ENCODE data around the gene NARS2. TPM values are rescaled to one million over a fixed set of nuclear protein-coding genes. Genes with fewer than 3 reads are reported as not detected.

NARS2 gene
- total RNA-seq, 1 experiment from 2014 or later: 33.2 TPM

Small RNAs within 50 kb of the gene (small RNA-seq; reads per million reads assigned to genes)
- gene RNU6-311P: 0 reads per million in 2 experiments

Other genes with a start within 250 kb of the NARS2 start
- gene GAB2, start 157.0 kb downstream of the NARS2 start, total RNA-seq (2014; rRNA removed; shearing (Covaris generic)): 2.5 and 2.6 TPM in 2 replicates